Left ventricle myocardium inferior (tissue), 1 donor: ENCODE results near the gene PCYT2. TPM values are rescaled to one million over a fixed set of nuclear protein-coding genes. Genes with fewer than 3 reads are reported as not detected.

ENCODE experiments used
- DNase-seq: peaks from one replicate; pipeline ENCODE4 v3.0.0-alpha.2; 2020
- H3K27ac ChIP-seq: fragments of 200-600 bp; replicated peaks from 2 replicates; pipeline ENCODE4 v1.8.0; 2021
- H3K27me3 ChIP-seq: fragments of 200-600 bp; 2 replicates; pipeline ENCODE4 v1.8.0; 2021; ENCODE audit warnings: low read depth
- H3K36me3 ChIP-seq: fragments of 200-600 bp; 2 replicates; pipeline ENCODE4 v1.8.0; 2021
- H3K4me1 ChIP-seq: fragments of 200-600 bp; 2 replicates; pipeline ENCODE4 v1.8.0; 2021
- H3K4me3 ChIP-seq: fragments of 200-600 bp; 2 replicates; pipeline ENCODE4 v1.8.0; 2021; ENCODE audit warnings: mild to moderate bottlenecking, moderate library complexity
- H3K9me3 ChIP-seq: fragments of 200-600 bp; replicated peaks from 2 replicates; pipeline ENCODE4 v1.8.0; 2021
- intact Hi-C: fragments of 100-400 bp; cut with micrococcal nuclease; formaldehyde crosslinking; loops from one replicate; pipeline ENCODE4 v1.11.0; 2022
- total RNA-seq: library from RNA; stranded (reverse); fragmentation: NEBNext Ultra II Directional; extraction: Animal tissue kit (Norgen Biotek cat#: 25700); gene quantifications from one replicate; pipeline ENCODE4 v1.2.1, GENCODE V29; 2021
- TF ChIP-seq, protein P1 (sequence below): fragments of 200-600 bp; IDR thresholded peaks from 2 replicates; pipeline ENCODE4 v1.8.0; 2021; ENCODE audit warnings: antibody characterized with exemption, mild to moderate bottlenecking, borderline replicate concordance
- donor health status: DM: no; HTN: yes; CAD: no; lungs with severe emphysema.

The PCYT2 gene
- total RNA-seq, 1 donor from 2014 or later, result 48.1 TPM

DNA sequence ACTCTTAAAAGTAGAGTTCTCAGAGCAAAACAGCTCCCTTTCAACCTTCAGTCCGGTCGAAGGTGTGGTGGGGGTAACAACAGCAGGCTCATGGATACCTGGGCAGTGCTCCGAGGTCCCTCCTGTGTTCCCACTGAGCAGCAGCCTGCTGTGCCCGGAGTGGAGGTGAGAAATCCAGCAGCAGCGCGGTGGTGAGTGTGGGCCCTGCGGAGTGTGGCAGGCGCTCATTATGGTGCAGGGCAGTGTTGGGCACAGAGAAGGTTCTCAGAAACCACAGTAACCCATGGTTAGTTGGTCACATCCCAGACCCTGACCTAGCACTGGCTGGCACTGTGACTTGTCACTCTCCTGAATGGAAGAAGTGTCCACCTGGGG is 45.9 kb downstream of the PCYT2 start:
- Histone ChIP-seq H3K27me3 (no peaks in the 10 kb centered on the region), H3K36me3 (peaks cover 31% of the 10 kb centered on the region), H3K4me3 (no peak overlapping the region), H3K27ac (peak overlapping the region; percentile 99), H3K9me3 (no peaks in the 10 kb centered on the region), H3K4me1 (peaks cover 81% of the 10 kb centered on the region)
- no peak for DNase-seq
- TF ChIP-seq, protein P1, sequence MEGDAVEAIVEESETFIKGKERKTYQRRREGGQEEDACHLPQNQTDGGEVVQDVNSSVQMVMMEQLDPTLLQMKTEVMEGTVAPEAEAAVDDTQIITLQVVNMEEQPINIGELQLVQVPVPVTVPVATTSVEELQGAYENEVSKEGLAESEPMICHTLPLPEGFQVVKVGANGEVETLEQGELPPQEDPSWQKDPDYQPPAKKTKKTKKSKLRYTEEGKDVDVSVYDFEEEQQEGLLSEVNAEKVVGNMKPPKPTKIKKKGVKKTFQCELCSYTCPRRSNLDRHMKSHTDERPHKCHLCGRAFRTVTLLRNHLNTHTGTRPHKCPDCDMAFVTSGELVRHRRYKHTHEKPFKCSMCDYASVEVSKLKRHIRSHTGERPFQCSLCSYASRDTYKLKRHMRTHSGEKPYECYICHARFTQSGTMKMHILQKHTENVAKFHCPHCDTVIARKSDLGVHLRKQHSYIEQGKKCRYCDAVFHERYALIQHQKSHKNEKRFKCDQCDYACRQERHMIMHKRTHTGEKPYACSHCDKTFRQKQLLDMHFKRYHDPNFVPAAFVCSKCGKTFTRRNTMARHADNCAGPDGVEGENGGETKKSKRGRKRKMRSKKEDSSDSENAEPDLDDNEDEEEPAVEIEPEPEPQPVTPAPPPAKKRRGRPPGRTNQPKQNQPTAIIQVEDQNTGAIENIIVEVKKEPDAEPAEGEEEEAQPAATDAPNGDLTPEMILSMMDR, result no peak
- intact Hi-C loops, result no loop called here

DNA sequence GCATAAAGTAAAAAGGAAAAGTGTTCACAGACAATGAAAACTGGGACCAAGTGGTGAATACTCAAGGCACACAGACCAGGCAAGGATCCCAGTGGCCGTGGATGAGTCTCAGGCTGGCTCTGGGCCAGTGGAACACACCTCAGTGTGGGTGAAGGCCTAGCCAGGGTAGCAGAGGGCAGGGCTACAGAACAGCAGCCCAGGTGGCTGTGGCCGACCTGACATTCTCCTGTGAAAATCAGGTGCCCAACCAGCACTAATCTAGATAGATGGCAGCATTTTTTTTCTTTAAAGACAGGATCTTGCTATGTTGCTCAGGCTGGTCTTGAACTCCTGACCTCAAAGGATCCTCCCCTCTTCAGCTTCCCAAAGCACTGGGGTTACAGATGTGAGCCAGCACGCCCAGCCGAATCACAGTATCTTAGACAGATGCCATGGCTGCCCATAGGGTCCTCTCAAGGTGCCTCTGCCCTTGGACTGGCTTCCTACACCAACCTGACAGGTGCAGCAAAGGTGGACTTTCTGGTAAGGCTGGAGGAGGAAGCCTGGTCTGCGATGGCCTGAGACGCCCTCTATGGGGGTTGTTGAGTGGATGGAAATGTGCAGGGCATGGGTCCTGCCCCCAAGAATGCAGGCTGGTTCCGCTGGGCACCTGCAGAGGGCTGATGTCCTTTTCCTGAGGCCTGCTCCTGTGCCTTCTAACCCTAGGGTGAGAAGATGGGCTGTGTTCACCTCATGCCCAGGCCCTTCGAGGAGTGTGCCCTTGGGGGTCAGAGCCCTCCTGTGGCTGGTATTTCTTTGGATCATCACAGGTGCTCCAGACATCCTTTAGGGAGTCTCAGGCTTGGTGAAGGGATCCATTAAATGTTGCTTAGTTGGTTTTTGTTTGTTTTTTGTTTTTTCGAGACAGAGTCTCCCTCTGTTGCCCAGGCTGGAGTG is 47.1 kb downstream of the PCYT2 start:
- intact Hi-C loops, result no loop called here
- no peak overlapping the region for H3K4me3 ChIP-seq
- no peak for DNase-seq
- H3K36me3 ChIP-seq, result peaks cover 22% of the 10 kb centered on the region
- H3K27me3 ChIP-seq, result no peaks in the 10 kb centered on the region
- no peaks in the 10 kb centered on the region for H3K9me3 ChIP-seq
- H3K27ac ChIP-seq, result peak overlapping the region; percentile 34
- H3K4me1 ChIP-seq, result peaks cover 80% of the 10 kb centered on the region
- TF ChIP-seq, protein P1, result no peak

DNA sequence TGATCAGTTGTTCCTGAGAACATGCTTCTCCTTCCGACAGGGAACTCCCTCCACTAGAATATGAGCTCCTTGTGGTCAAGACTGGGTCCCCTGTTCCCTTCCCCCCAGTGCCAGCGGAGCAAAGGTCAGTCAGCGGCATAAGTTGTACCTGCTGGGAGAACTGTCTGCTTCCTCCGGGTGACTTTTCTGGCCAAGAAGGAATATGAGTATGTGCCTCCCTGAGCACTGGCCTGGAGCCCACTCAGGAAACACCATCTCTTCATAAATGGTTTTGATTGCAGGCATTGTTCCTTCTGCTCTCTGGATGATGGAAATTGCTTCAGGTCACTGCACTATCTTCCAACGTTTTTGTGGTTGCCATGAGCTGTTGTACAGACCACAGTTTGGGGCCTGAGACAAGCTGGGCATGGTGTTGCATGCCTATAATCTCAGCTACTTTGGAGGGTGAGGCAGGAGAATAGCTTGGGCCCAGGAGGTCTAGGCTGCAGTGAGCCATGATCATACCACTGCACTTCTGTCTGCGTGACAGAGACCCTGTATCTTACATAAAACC is 48.0 kb downstream of the PCYT2 start:
- Histone ChIP-seq H3K4me3 (no peak overlapping the region), H3K36me3 (peaks cover 22% of the 10 kb centered on the region), H3K9me3 (no peaks in the 10 kb centered on the region), H3K4me1 (peaks cover 80% of the 10 kb centered on the region), H3K27me3 (no peaks in the 10 kb centered on the region), H3K27ac (peak overlapping the region; percentile 97)
- intact Hi-C loops, result no loop called here
- TF ChIP-seq, protein P1, result no peak
- no peak for DNase-seq

DNA sequence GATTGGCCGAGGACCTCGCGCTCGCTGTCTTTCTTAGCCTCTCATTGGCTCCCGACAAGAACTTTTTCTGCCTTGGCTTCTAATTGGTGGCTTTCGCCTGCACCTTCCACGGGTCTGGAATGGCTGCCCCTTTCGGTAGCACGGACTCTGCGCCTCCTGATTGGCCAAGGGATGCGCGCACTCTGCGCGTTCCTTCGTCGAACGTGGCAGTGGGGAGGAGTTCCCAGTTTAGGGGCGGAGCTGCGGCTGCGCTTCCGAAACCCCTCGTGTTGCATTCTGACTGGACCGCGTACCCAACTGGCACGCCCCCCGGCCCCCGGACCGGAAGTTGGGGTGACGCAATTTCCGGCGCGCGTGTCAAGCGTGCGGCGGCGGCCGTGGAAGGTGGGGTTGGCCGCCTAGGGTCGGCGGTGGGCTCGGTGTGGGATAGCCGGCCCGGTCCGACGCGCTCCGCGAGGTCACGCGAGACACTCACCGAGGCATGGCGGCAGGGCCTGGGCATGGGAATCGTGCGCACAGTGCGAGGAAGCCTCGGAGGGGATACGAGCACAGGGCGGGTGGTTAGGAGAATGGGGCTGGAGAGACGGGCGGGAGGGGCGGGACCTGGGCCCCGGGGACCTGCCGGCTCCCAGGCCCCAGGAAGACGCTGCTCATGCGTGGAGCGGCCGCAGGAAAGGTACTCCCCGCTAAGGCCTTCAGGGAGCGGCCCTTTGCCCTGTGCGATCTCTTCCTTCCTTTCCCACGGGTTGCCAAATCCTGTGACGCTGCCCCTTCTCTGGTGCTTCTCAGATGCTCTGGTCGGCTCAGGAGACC is 50.2 kb downstream of the PCYT2 start:
- Histone ChIP-seq H3K9me3 (no peaks in the 10 kb centered on the region), H3K27me3 (no peaks in the 10 kb centered on the region), H3K36me3 (peaks cover 35% of the 10 kb centered on the region), H3K4me3 (peak overlapping the region; percentile 81), H3K27ac (peak overlapping the region; percentile 97), H3K4me1 (peaks cover 77% of the 10 kb centered on the region)
- peak; percentile 99 for DNase-seq
- intact Hi-C loops, result no loop called here
- TF ChIP-seq, protein P1, result peak; percentile 50

DNA sequence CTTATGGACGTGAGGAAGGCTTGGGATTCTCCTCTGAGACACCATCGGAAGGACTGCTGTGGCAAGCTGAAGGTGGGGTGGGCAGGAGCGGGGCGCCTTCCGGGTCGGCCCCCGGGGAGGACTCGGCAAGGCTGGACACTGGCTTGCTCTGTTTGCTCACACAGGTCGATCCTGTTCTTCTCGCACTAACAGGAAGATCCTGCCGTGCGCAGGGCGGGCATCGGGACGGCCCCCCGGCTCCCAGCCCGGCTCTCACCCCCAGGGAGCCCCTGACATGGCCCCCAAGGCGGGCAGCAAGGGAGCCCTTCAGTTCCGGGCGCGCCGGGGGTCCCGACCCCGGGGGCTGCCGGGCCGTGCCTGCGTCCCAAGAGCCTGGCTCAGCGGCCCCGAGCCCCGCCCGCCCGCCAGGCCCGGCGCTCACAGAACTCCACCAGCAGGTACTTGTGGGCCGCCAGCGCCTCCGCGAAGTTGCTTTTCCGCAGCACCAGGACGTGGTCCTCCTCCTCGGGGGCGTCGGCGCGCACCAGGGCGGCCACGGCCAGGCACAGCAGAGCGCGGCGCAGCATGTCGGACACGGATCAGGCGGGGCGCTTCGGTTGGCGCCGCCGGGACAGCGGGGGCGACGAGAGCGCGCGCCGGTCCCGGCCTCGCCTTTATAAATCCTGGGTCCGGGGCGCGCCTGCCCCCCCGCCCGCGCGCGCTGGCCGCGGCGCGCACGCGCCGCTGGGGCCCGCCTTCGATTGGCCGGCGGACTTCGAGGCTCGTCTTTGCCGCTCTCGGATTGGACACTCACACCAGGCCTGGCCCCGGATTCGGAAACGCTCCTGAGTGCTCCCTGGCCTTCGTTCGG is 51.1 kb downstream of the PCYT2 start, which contains the start of gene P4HB:
TSS of gene P4HB (minus strand) at position 630 of the 850 bp plus-strand sequence. CDS start at position 566, 64 bp downstream.
- intact Hi-C loops, result no loop called here
- DNase-seq, result no peak
- TF ChIP-seq, protein P1, result no peak

More for the DNA sequence above, 51.1 kb downstream of the PCYT2 start, which contains the start of gene P4HB:
- H3K36me3 ChIP-seq, result peaks cover 34% of the 10 kb centered on the region
- peaks cover 78% of the 10 kb centered on the region for H3K4me1 ChIP-seq
- peak within 1 kb of the TSS; percentile 97 for H3K27ac ChIP-seq
- H3K27me3 ChIP-seq, result no peaks in the 10 kb centered on the region
- H3K4me3 ChIP-seq, result peak within 1 kb of the TSS; percentile 91
- no peaks in the 10 kb centered on the region for H3K9me3 ChIP-seq
